ENCODE measurements around the gene KRTAP5-7.

Gene KRTAP5-7

DNA sequence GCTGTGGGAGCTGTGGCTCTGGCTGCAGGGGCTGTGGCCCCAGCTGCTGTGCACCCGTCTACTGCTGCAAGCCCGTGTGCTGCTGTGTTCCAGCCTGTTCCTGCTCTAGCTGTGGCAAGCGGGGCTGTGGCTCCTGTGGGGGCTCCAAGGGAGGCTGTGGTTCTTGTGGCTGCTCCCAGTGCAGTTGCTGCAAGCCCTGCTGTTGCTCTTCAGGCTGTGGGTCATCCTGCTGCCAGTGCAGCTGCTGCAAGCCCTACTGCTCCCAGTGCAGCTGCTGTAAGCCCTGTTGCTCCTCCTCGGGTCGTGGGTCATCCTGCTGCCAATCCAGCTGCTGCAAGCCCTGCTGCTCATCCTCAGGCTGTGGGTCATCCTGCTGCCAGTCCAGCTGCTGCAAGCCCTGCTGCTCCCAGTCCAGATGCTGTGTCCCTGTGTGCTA is 21.7 kb downstream of the KRTAP5-7 start:
- no peak overlapping the region for H3K9ac ChIP-seq (ENCODE audit: low read length)

DNA sequence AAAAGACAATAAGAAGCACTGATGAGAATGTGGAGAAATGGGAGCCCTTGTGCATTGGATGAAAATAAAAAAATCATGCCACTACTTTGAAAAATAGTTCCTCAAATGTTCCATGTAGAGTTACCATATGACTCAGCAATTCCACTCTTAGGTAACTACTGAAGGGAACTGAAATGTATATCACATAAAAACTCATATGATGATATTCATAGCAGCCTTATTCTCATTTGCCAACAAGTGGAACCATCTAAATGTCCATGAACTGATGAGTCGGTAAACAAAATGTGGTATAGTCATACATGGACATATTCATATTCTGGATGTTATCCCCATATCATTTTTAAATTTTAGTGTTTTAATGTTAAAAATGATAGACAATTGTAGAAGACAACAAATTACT is 24.6 kb downstream of the KRTAP5-7 start:
- H3K4me1 ChIP-seq (ENCODE audit: control insufficient read depth, insufficient read depth, low read depth, low read length): no peaks in the 10 kb centered on the region

More for the DNA sequence above, 21.7 kb downstream of the KRTAP5-7 start:
- Histone ChIP-seq H3K9me3 (ENCODE audit: control insufficient read depth, low read length) (peaks cover 10% of the 10 kb centered on the region), H3K79me1 (replicated peaks; ENCODE audit: low read length, poor library complexity, severe bottlenecking) (no peaks in the 10 kb centered on the region), H3K36me3 (ENCODE audit: control insufficient read depth in 1 of 2, insufficient read depth in 2 of 2, low read depth in 1 of 2, low read length in 2 of 2) (no peaks in the 10 kb centered on the region), H3K4me3 (ENCODE audit: insufficient read depth in 1 of 2, low read depth in 1 of 2, low read length in 2 of 2) (no peak overlapping the region), H4K91ac (ENCODE audit: low read length) (no peak overlapping the region), H2BK120ac (ENCODE audit: low read depth, low read length) (no peak overlapping the region), H3K4me1 (ENCODE audit: control insufficient read depth, insufficient read depth, low read depth, low read length) (no peaks in the 10 kb centered on the region), H3K23ac (ENCODE audit: low read length in 2 of 2) (no peak overlapping the region), H3K4me2 (ENCODE audit: low read length, poor library complexity, severe bottlenecking) (no peak overlapping the region), H3K4ac (ENCODE audit: low read depth in 1 of 2, low read length in 2 of 2) (no peak overlapping the region), H2BK12ac (ENCODE audit: low read length in 2 of 2) (no peak overlapping the region), H2AK5ac (ENCODE audit: low read length, severe bottlenecking) (no peak overlapping the region), H2AFZ (ENCODE audit: low read depth, low read length) (no peak overlapping the region), H4K8ac (ENCODE audit: low read length) (no peak overlapping the region), H3K18ac (ENCODE audit: low read depth in 1 of 2, low read length in 2 of 2) (no peak overlapping the region), H2BK15ac (ENCODE audit: low read depth, poor library complexity, severe bottlenecking) (no peak overlapping the region), H3K27me3 (ENCODE audit: control insufficient read depth in 1 of 2, insufficient read depth in 1 of 2, low read length in 2 of 2) (peaks cover 5 to 45% of the 10 kb centered on the region in 2 experiments), H3K27ac (ENCODE audit: low read length, poor library complexity, severe bottlenecking) (no peak overlapping the region), H3K14ac (ENCODE audit: low read length in 2 of 2) (no peak overlapping the region), H2BK5ac (ENCODE audit: low read depth, low read length, poor library complexity, severe bottlenecking) (no peak overlapping the region)
- DNase-seq: no peak
- 54% methylated on average over 5 of the region's 5 CpGs for WGBS

DNA sequence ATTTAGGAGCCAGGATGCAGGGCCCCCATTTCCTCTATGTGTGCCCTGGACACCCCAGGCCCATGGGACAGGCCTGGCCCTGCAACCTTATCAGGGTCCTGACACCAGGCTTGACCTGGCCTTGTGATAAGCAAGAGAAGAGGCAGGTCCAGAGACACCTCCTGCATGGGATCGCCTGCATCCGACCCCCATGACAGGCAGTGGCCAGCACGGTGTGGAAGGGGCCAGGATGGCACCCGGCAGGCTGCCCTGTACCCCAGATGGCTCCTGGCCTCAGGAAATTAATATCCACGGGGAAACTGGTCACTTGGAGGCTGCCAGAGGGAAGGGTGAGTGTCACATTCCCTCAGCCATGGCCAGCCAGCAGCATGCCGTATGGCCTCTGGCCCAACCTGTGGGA is 27.9 kb downstream of the KRTAP5-7 start:
- Histone ChIP-seq H3K9me3 (ENCODE audit: control insufficient read depth, low read length) (no peaks in the 10 kb centered on the region), H3K4me1 (ENCODE audit: control insufficient read depth, insufficient read depth, low read depth, low read length) (no peaks in the 10 kb centered on the region), H3K27me3 (ENCODE audit: control insufficient read depth in 1 of 2, insufficient read depth in 1 of 2, low read length in 2 of 2) (peaks cover 0 to 29% of the 10 kb centered on the region in 2 experiments), H3K9ac (ENCODE audit: low read length) (no peak overlapping the region), H2BK15ac (ENCODE audit: low read depth, poor library complexity, severe bottlenecking) (no peak overlapping the region), H3K79me1 (replicated peaks; ENCODE audit: low read length, poor library complexity, severe bottlenecking) (no peaks in the 10 kb centered on the region), H3K36me3 (ENCODE audit: control insufficient read depth in 1 of 2, insufficient read depth in 2 of 2, low read depth in 1 of 2, low read length in 2 of 2) (no peaks in the 10 kb centered on the region), H3K27ac (ENCODE audit: low read length, poor library complexity, severe bottlenecking) (no peak overlapping the region), H4K8ac (ENCODE audit: low read length) (no peak overlapping the region), H4K91ac (ENCODE audit: low read length) (no peak overlapping the region), H3K14ac (ENCODE audit: low read length in 2 of 2) (no peak overlapping the region), H3K23ac (ENCODE audit: low read length in 2 of 2) (no peak overlapping the region), H2BK120ac (ENCODE audit: low read depth, low read length) (no peak overlapping the region), H3K4me2 (ENCODE audit: low read length, poor library complexity, severe bottlenecking) (no peak overlapping the region), H2AK5ac (ENCODE audit: low read length, severe bottlenecking) (no peak overlapping the region), H3K18ac (ENCODE audit: low read depth in 1 of 2, low read length in 2 of 2) (no peak overlapping the region), H3K4me3 (ENCODE audit: insufficient read depth in 1 of 2, low read depth in 1 of 2, low read length in 2 of 2) (no peak overlapping the region), H2AFZ (ENCODE audit: low read depth, low read length) (no peak overlapping the region), H3K4ac (ENCODE audit: low read depth in 1 of 2, low read length in 2 of 2) (no peak overlapping the region), H2BK5ac (ENCODE audit: low read depth, low read length, poor library complexity, severe bottlenecking) (no peak overlapping the region), H2BK12ac (ENCODE audit: low read length in 2 of 2) (no peak overlapping the region)
- WGBS: 76% methylated on average over 6 of the region's 6 CpGs
- no peak for DNase-seq

More for the DNA sequence above, 24.6 kb downstream of the KRTAP5-7 start:
- H3K4ac ChIP-seq (ENCODE audit: low read depth in 1 of 2, low read length in 2 of 2): no peak overlapping the region
- H3K9me3 ChIP-seq (ENCODE audit: control insufficient read depth, low read length): peaks cover 3% of the 10 kb centered on the region
- no peak overlapping the region for H3K23ac ChIP-seq (ENCODE audit: low read length in 2 of 2)
- H2AK5ac ChIP-seq (ENCODE audit: low read length, severe bottlenecking): no peak overlapping the region
- no peak overlapping the region for H3K4me2 ChIP-seq (ENCODE audit: low read length, poor library complexity, severe bottlenecking)
- H2BK12ac ChIP-seq (ENCODE audit: low read length in 2 of 2): no peak overlapping the region
- no CpG with 5 or more reads among the region's 1 CpG for WGBS
- no peaks in the 10 kb centered on the region for H3K79me1 ChIP-seq (replicated peaks; ENCODE audit: low read length, poor library complexity, severe bottlenecking)
- H2BK15ac ChIP-seq (ENCODE audit: low read depth, poor library complexity, severe bottlenecking): no peak overlapping the region
- H4K91ac ChIP-seq (ENCODE audit: low read length): no peak overlapping the region
- H3K9ac ChIP-seq (ENCODE audit: low read length): no peak overlapping the region
- H3K14ac ChIP-seq (ENCODE audit: low read length in 2 of 2): no peak overlapping the region
- H3K27me3 ChIP-seq (ENCODE audit: control insufficient read depth in 1 of 2, insufficient read depth in 1 of 2, low read length in 2 of 2): peaks cover 5 to 47% of the 10 kb centered on the region in 2 experiments
- no peak overlapping the region for H4K8ac ChIP-seq (ENCODE audit: low read length)
- no peak overlapping the region for H3K27ac ChIP-seq (ENCODE audit: low read length, poor library complexity, severe bottlenecking)
- H2BK5ac ChIP-seq (ENCODE audit: low read depth, low read length, poor library complexity, severe bottlenecking): no peak overlapping the region
- no peak overlapping the region for H3K4me3 ChIP-seq (ENCODE audit: insufficient read depth in 1 of 2, low read depth in 1 of 2, low read length in 2 of 2)
- no peaks in the 10 kb centered on the region for H3K36me3 ChIP-seq (ENCODE audit: control insufficient read depth in 1 of 2, insufficient read depth in 2 of 2, low read depth in 1 of 2, low read length in 2 of 2)
- no peak overlapping the region for H3K18ac ChIP-seq (ENCODE audit: low read depth in 1 of 2, low read length in 2 of 2)
- DNase-seq: no peak
- no peak overlapping the region for H2AFZ ChIP-seq (ENCODE audit: low read depth, low read length)
- no peak overlapping the region for H2BK120ac ChIP-seq (ENCODE audit: low read depth, low read length)

DNA sequence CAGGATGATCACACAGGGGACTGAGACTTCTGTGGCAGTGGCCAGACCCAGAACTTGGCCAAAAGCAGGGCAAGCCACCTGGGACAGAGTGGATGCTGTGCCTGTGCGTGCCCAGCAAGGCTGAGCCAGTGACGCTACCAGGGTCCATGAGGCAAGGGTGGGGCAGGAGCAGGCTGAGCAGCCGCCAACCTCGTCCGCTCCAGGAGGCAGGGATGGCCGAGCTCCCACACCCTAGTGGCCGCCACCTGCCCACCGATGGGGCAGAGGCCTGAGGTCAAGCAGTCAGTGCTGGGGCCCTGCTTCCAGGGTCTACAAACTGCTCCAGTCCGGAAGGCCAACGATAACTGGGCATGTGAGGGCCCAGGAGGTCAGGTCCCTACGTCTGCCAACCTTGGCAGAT is 28.4 kb downstream of the KRTAP5-7 start:
- Histone ChIP-seq H3K27ac (ENCODE audit: low read length, poor library complexity, severe bottlenecking) (no peak overlapping the region), H3K4me1 (ENCODE audit: control insufficient read depth, insufficient read depth, low read depth, low read length) (no peaks in the 10 kb centered on the region), H3K18ac (ENCODE audit: low read depth in 1 of 2, low read length in 2 of 2) (no peak overlapping the region), H3K4me3 (ENCODE audit: insufficient read depth in 1 of 2, low read depth in 1 of 2, low read length in 2 of 2) (no peak overlapping the region), H2BK5ac (ENCODE audit: low read depth, low read length, poor library complexity, severe bottlenecking) (no peak overlapping the region), H2BK120ac (ENCODE audit: low read depth, low read length) (no peak overlapping the region), H3K23ac (ENCODE audit: low read length in 2 of 2) (no peak overlapping the region), H2AFZ (ENCODE audit: low read depth, low read length) (no peak overlapping the region), H3K79me1 (replicated peaks; ENCODE audit: low read length, poor library complexity, severe bottlenecking) (no peaks in the 10 kb centered on the region), H2BK12ac (ENCODE audit: low read length in 2 of 2) (no peak overlapping the region), H3K36me3 (ENCODE audit: control insufficient read depth in 1 of 2, insufficient read depth in 2 of 2, low read depth in 1 of 2, low read length in 2 of 2) (no peaks in the 10 kb centered on the region), H4K8ac (ENCODE audit: low read length) (no peak overlapping the region), H2BK15ac (ENCODE audit: low read depth, poor library complexity, severe bottlenecking) (no peak overlapping the region), H3K4me2 (ENCODE audit: low read length, poor library complexity, severe bottlenecking) (no peak overlapping the region), H3K4ac (ENCODE audit: low read depth in 1 of 2, low read length in 2 of 2) (no peak overlapping the region), H2AK5ac (ENCODE audit: low read length, severe bottlenecking) (no peak overlapping the region), H4K91ac (ENCODE audit: low read length) (no peak overlapping the region), H3K9me3 (ENCODE audit: control insufficient read depth, low read length) (no peaks in the 10 kb centered on the region), H3K9ac (ENCODE audit: low read length) (no peak overlapping the region), H3K27me3 (ENCODE audit: control insufficient read depth in 1 of 2, insufficient read depth in 1 of 2, low read length in 2 of 2) (peaks cover 0 to 27% of the 10 kb centered on the region in 2 experiments), H3K14ac (ENCODE audit: low read length in 2 of 2) (no peak overlapping the region)
- no peak for DNase-seq
- 84% methylated on average over 11 of the region's 11 CpGs for WGBS
